Tibial nerve (tissue), 3 donors: Measurements from ENCODE around the gene RUFY2.
"Not testable (repeated sequence)": the region's sequence is repeated elsewhere in the genome, so short reads cannot be mapped to it uniquely, and the experiment has no call there.

ENCODE experiments used
- CTCF ChIP-seq, 5 experiments: fragments of 200-600 bp in 3 of 5; fragments of 450-650 bp in 2 of 5; sonication (generic) in 3 of 5; IDR thresholded peaks; one replicate each; pipeline ENCODE4 v1.5.1; 2016 to 2019; ENCODE audit warnings: antibody characterized with exemption in 5 of 5, mild to moderate bottlenecking in 3 of 5, moderate library complexity in 2 of 5
- POLR2A ChIP-seq, 2 donors: fragments of 450-650 bp; IDR thresholded peaks; one replicate each; pipeline ENCODE4 v1.6.1; 2017; ENCODE audit warnings: antibody characterized with exemption in 2 of 2, mild to moderate bottlenecking in 2 of 2, moderate library complexity in 2 of 2

- TF ChIP-seq CTCF, POLR2A (IDR thresholded peaks at IDR 0.05): not testable (repeated sequence)
Observed at GRCh38 chr10:68314930-68315329, 92.1 kb downstream of the RUFY2 start.
